ENCODE measurements around the gene IL23A. TPM values are rescaled to one million over a fixed set of nuclear protein-coding genes. Genes with fewer than 3 reads are reported as not detected.
A peak's percentile ranks its signal among the peaks of the same experiment; 100 is the strongest.

IL23A gene
- total and polyA plus RNA-seq, 2 experiments from 2014 or later, result 2.5 to 8.0 TPM

GRCh38 chr12:56337753-56338251 is 882 bp upstream of the IL23A start:
- Histone ChIP-seq H3K27ac (ENCODE audit: low read depth) (peak overlapping the region; percentile 91), H3K79me2 (replicated peaks; ENCODE audit: insufficient read depth) (peaks cover 3% of the 10 kb centered on the region; the same call in 1 of the 2 replicates), H3F3A (replicated peaks; ENCODE audit: low read depth) (peaks cover 19% of the 10 kb centered on the region; the same call in 1 of the 2 replicates), H3K4me3 (peak overlapping the region; percentile 33; the same call in 1 of the 2 replicates), H4K20me1 (replicated peaks; ENCODE audit: insufficient read depth) (no peaks in the 10 kb centered on the region), H3K4me2 (peak overlapping the region; percentile 69), H2AFZ (no peak overlapping the region), H3K9me2 (ENCODE audit: insufficient read depth) (peaks cover 19% of the 10 kb centered on the region), H3K4me1 (ENCODE audit: insufficient read depth) (peaks cover 30% of the 10 kb centered on the region), H3K36me3 (ENCODE audit: insufficient read depth) (no peaks in the 10 kb centered on the region), H3K27me3 (ENCODE audit: insufficient read depth) (no peaks in the 10 kb centered on the region)
- DNase-seq (ENCODE audit: low spot score) (no peak), ATAC-seq (no peak)
- Mint-ChIP-seq H3K36me3 (ENCODE audit: low read depth) (no peaks in the 10 kb centered on the region), H3K9me3 (no peaks in the 10 kb centered on the region), H3K27ac (peak overlapping the region; percentile 86; the same call in 1 of the 2 replicates), H3K4me1 (peaks cover 38% of the 10 kb centered on the region), H3K27me3 (ENCODE audit: insufficient read depth, low read depth, poor library complexity) (peaks cover 11% of the 10 kb centered on the region), H3K4me3 (peak overlapping the region; percentile 51; the same call in 1 of the 3 replicates)
- TF ChIP-seq JUNB (IDR thresholded peaks at IDR 0.05; ENCODE audit: unreplicated experiment) (no peak), ZNF331 (CRISPR knock-in tag; IDR thresholded peaks at IDR 0.05; ENCODE audit: low read depth) (no peak), EZH2phosphoT487 (IDR thresholded peaks at IDR 0.05; ENCODE audit: unreplicated experiment) (no peak), ZNF114 (CRISPR knock-in tag; IDR thresholded peaks at IDR 0.05) (no peak), NANOG (IDR thresholded peaks at IDR 0.05; ENCODE audit: borderline replicate concordance) (no peak), REST (IDR thresholded peaks at IDR 0.05; ENCODE audit: unreplicated experiment) (no peak), CREB1 (CRISPR knock-in tag; IDR thresholded peaks at IDR 0.05; ENCODE audit: low read depth) (no peak), STAT1 (IDR thresholded peaks at IDR 0.05; ENCODE audit: unreplicated experiment) (no peak), EZH2 (IDR thresholded peaks at IDR 0.05; ENCODE audit: low read depth, unreplicated experiment) (no peak), POLR2AphosphoS5 (IDR thresholded peaks at IDR 0.05; ENCODE audit: low read depth) (no peak)
- TF ChIP-seq, protein P1, sequence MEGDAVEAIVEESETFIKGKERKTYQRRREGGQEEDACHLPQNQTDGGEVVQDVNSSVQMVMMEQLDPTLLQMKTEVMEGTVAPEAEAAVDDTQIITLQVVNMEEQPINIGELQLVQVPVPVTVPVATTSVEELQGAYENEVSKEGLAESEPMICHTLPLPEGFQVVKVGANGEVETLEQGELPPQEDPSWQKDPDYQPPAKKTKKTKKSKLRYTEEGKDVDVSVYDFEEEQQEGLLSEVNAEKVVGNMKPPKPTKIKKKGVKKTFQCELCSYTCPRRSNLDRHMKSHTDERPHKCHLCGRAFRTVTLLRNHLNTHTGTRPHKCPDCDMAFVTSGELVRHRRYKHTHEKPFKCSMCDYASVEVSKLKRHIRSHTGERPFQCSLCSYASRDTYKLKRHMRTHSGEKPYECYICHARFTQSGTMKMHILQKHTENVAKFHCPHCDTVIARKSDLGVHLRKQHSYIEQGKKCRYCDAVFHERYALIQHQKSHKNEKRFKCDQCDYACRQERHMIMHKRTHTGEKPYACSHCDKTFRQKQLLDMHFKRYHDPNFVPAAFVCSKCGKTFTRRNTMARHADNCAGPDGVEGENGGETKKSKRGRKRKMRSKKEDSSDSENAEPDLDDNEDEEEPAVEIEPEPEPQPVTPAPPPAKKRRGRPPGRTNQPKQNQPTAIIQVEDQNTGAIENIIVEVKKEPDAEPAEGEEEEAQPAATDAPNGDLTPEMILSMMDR (conservative IDR thresholded peaks at IDR 0.05; ENCODE audit: low read depth in 2 of 2), result no peak
- TF ChIP-seq, protein P2, sequence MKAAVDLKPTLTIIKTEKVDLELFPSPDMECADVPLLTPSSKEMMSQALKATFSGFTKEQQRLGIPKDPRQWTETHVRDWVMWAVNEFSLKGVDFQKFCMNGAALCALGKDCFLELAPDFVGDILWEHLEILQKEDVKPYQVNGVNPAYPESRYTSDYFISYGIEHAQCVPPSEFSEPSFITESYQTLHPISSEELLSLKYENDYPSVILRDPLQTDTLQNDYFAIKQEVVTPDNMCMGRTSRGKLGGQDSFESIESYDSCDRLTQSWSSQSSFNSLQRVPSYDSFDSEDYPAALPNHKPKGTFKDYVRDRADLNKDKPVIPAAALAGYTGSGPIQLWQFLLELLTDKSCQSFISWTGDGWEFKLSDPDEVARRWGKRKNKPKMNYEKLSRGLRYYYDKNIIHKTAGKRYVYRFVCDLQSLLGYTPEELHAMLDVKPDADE (IDR thresholded peaks at IDR 0.05), result no peak
- TF ChIP-seq, protein P3, sequence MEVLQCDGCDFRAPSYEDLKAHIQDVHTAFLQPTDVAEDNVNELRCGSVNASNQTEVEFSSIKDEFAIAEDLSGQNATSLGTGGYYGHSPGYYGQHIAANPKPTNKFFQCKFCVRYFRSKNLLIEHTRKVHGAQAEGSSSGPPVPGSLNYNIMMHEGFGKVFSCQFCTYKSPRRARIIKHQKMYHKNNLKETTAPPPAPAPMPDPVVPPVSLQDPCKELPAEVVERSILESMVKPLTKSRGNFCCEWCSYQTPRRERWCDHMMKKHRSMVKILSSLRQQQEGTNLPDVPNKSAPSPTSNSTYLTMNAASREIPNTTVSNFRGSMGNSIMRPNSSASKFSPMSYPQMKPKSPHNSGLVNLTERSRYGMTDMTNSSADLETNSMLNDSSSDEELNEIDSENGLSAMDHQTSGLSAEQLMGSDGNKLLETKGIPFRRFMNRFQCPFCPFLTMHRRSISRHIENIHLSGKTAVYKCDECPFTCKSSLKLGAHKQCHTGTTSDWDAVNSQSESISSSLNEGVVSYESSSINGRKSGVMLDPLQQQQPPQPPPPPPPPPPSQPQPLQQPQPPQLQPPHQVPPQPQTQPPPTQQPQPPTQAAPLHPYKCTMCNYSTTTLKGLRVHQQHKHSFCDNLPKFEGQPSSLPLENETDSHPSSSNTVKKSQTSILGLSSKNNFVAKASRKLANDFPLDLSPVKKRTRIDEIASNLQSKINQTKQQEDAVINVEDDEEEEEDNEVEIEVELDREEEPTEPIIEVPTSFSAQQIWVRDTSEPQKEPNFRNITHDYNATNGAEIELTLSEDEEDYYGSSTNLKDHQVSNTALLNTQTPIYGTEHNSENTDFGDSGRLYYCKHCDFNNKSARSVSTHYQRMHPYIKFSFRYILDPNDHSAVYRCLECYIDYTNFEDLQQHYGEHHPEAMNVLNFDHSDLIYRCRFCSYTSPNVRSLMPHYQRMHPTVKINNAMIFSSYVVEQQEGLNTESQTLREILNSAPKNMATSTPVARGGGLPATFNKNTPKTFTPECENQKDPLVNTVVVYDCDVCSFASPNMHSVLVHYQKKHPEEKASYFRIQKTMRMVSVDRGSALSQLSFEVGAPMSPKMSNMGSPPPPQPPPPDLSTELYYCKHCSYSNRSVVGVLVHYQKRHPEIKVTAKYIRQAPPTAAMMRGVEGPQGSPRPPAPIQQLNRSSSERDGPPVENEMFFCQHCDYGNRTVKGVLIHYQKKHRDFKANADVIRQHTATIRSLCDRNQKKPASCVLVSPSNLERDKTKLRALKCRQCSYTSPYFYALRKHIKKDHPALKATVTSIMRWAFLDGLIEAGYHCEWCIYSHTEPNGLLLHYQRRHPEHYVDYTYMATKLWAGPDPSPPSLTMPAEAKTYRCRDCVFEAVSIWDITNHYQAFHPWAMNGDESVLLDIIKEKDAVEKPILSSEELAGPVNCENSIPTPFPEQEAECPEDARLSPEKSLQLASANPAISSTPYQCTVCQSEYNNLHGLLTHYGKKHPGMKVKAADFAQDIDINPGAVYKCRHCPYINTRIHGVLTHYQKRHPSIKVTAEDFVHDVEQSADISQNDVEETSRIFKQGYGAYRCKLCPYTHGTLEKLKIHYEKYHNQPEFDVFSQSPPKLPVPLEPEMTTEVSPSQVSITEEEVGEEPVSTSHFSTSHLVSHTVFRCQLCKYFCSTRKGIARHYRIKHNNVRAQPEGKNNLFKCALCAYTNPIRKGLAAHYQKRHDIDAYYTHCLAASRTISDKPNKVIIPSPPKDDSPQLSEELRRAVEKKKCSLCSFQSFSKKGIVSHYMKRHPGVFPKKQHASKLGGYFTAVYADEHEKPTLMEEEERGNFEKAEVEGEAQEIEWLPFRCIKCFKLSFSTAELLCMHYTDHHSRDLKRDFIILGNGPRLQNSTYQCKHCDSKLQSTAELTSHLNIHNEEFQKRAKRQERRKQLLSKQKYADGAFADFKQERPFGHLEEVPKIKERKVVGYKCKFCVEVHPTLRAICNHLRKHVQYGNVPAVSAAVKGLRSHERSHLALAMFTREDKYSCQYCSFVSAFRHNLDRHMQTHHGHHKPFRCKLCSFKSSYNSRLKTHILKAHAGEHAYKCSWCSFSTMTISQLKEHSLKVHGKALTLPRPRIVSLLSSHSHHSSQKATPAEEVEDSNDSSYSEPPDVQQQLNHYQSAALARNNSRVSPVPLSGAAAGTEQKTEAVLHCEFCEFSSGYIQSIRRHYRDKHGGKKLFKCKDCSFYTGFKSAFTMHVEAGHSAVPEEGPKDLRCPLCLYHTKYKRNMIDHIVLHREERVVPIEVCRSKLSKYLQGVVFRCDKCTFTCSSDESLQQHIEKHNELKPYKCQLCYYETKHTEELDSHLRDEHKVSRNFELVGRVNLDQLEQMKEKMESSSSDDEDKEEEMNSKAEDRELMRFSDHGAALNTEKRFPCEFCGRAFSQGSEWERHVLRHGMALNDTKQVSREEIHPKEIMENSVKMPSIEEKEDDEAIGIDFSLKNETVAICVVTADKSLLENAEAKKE (CRISPR knock-in tag; IDR thresholded peaks at IDR 0.05), result no peak
